DND-41 (cell line): ENCODE data around the gene SLC12A7.

Experiments
- ATAC-seq: fragments of 200-7000 bp; cut with Tn5 transposase; 3 replicates; pipeline ENCODE4 v1.9.1; 2021; ENCODE audit warnings: low read depth; ENCODE audit not compliant: insufficient read depth
- DNase-seq: peaks from one replicate; pipeline ENCODE4 v3.0.0-alpha.2; 2020
- H2AFZ ChIP-seq: 2 replicates; pipeline ENCODE4 v1.6.0; 2012; ENCODE audit warnings: low read depth, low read length
- H3K27ac ChIP-seq: 2 replicates; pipeline ENCODE4 v1.5.1; 2012; ENCODE audit warnings: low read length, inconsistent platforms
- H3K27me3 ChIP-seq: fragments of 200-600 bp; sonication (generic); 2 replicates; pipeline ENCODE4 v1.6.0; 2012; ENCODE audit warnings: low read length, mild to moderate bottlenecking, inconsistent platforms; ENCODE audit not compliant: insufficient read depth, poor library complexity
- H3K36me3 ChIP-seq: 2 replicates; pipeline ENCODE4 v1.5.1; 2012; ENCODE audit warnings: low read length, inconsistent platforms; ENCODE audit not compliant: insufficient read depth
- H3K4me1 ChIP-seq: 2 replicates; pipeline ENCODE4 v1.5.1; 2012; ENCODE audit warnings: mild to moderate bottlenecking, low read length; ENCODE audit not compliant: insufficient read depth
- H3K4me2 ChIP-seq: 2 replicates; pipeline ENCODE4 v1.6.0; 2012; ENCODE audit warnings: mild to moderate bottlenecking, moderate library complexity, low read length, inconsistent platforms; ENCODE audit not compliant: insufficient read depth
- H3K4me3 ChIP-seq, 2 experiments: fragments of 200-600 bp in 1 of 2; shearing (Covaris generic) in 1 of 2; 2 replicates each; pipeline ENCODE4 v1.5.1; 2012 to 2016; ENCODE audit warnings: inconsistent platforms in 2 of 2, low read length in 2 of 2, mild to moderate bottlenecking in 2 of 2, low read depth in 1 of 2, moderate library complexity in 1 of 2
- H3K79me2 ChIP-seq: 2 replicates; pipeline ENCODE4 v1.6.0; 2012; ENCODE audit warnings: low read length, inconsistent platforms; ENCODE audit not compliant: insufficient read depth
- H3K9ac ChIP-seq: 2 replicates; pipeline ENCODE4 v1.6.0; 2012; ENCODE audit warnings: low read depth, mild to moderate bottlenecking, inconsistent platforms, low read length, moderate library complexity
- H3K9me3 ChIP-seq: 2 replicates; pipeline ENCODE4 v1.5.1; 2012; ENCODE audit warnings: low read length, moderate library complexity, mild to moderate bottlenecking, inconsistent platforms; ENCODE audit not compliant: insufficient read depth, severe bottlenecking
- H4K20me1 ChIP-seq: 2 replicates; pipeline ENCODE4 v1.6.0; 2012; ENCODE audit warnings: low read length; ENCODE audit not compliant: insufficient read depth
- EZH2 ChIP-seq: IDR thresholded peaks from 3 replicates; pipeline ENCODE4 v1.6.1; 2012; ENCODE audit warnings: borderline replicate concordance, low read depth, mild to moderate bottlenecking, moderate library complexity, low read length, inconsistent platforms; ENCODE audit not compliant: severe bottlenecking
- TF ChIP-seq, protein P1 (sequence below): IDR thresholded peaks from 2 replicates; pipeline ENCODE4 v1.5.1; 2012; ENCODE audit warnings: borderline replicate concordance, low read length, moderate library complexity, mild to moderate bottlenecking; ENCODE audit not compliant: poor library complexity, severe bottlenecking; ENCODE audit errors: extremely low read depth

SLC12A7 gene

DNA sequence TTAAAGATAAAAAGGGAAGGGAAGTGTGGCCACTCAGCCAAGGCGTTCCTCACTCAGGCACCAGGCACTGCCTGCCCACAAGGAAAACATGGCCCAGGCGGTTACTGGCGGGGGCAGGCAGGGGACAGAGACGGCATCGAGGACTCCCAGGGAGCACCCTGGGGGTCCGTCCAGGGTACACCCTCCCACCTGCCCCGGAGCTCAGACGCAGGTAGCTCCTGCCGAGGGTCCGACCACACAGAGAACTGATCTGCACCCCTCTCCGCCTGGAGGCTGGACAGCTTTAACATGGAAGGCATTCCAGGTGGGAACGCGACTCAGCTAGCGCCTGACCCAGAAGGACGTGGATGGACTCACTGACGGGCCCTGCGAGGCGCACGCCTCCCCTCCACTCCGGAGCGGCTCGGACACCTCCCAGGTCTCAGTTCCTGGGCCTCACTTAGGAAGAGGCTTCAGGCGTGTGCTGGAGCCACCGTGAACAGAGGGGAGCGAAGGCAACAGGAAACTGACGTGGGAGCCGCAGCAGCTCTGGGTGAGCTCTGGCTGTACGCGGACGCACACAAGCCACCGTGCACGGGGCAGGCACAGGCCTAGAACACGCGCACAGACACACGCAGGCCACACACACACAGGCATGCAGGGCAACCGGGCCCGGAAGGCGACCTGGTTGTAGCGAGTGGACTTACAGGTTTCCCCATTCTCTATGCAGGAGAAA lies 55.8 kb downstream of the SLC12A7 start:
- no peak overlapping the region for H3K27ac ChIP-seq
- no peak overlapping the region for H3K9ac ChIP-seq
- H3K4me3 ChIP-seq = no peak overlapping the region
- peaks cover 4% of the 10 kb centered on the region for H4K20me1 ChIP-seq
- H3K27me3 ChIP-seq = no peaks in the 10 kb centered on the region
- TF ChIP-seq, protein P1, sequence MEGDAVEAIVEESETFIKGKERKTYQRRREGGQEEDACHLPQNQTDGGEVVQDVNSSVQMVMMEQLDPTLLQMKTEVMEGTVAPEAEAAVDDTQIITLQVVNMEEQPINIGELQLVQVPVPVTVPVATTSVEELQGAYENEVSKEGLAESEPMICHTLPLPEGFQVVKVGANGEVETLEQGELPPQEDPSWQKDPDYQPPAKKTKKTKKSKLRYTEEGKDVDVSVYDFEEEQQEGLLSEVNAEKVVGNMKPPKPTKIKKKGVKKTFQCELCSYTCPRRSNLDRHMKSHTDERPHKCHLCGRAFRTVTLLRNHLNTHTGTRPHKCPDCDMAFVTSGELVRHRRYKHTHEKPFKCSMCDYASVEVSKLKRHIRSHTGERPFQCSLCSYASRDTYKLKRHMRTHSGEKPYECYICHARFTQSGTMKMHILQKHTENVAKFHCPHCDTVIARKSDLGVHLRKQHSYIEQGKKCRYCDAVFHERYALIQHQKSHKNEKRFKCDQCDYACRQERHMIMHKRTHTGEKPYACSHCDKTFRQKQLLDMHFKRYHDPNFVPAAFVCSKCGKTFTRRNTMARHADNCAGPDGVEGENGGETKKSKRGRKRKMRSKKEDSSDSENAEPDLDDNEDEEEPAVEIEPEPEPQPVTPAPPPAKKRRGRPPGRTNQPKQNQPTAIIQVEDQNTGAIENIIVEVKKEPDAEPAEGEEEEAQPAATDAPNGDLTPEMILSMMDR = no peak
- TF ChIP-seq EZH2 = no peak
- DNase-seq = no peak
- H2AFZ ChIP-seq = no peak overlapping the region
- H3K79me2 ChIP-seq = no peaks in the 10 kb centered on the region
- H3K9me3 ChIP-seq = no peaks in the 10 kb centered on the region
- H3K4me1 ChIP-seq = no peaks in the 10 kb centered on the region
- ATAC-seq = no peak
- no peak overlapping the region for H3K4me2 ChIP-seq
- H3K36me3 ChIP-seq = no peaks in the 10 kb centered on the region

DNA sequence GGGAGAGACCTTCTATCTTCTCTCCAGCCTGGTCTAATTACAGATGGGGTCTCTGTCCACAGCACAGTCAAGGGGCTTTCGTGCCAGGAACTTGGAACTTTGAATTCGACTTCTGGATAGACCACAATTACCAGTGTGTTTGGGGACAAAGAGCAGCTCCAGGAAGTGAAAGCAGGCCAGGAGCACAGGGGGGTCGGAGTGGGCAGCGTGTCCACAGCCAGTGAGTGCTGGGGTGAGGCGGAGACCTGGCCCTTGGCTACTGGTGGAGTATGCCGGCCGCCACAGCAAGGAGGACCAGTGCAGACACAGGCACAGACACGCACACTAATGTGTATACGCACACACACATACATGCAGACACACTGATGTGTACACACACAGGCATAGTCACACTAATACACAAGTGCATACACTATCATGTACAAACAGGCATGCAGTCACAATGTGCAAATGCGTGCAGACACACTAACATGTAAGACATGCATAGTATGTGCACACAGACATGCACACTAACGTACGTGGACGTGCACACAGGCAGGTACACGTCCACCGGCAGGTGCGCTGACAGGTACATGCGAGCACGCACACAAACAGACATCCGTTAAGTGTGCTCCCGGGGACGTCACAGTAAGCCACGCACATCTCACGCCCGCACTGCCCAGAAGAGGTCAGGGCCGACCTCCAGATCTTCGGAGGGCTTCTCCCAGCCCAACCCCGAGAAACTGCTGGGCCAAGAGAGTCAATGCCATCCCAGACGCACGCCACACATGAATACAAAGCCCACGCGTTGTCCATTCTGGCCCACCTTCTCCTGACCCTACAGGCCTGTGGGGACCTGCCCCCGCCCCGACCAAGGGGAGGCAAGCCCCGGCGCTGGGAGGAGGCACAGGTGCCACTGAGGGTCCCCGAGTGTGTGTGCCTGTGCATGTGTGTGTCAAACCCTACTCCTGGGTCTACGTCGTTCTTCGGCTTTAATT lies 56.8 kb downstream of the SLC12A7 start:
- Histone ChIP-seq H3K27ac (no peak overlapping the region), H3K79me2 (no peaks in the 10 kb centered on the region), H3K36me3 (no peaks in the 10 kb centered on the region), H3K9me3 (no peaks in the 10 kb centered on the region), H3K4me3 (no peak overlapping the region), H3K4me2 (no peak overlapping the region), H2AFZ (no peak overlapping the region), H3K4me1 (no peaks in the 10 kb centered on the region), H3K9ac (no peak overlapping the region), H4K20me1 (peaks cover 4% of the 10 kb centered on the region), H3K27me3 (no peaks in the 10 kb centered on the region)
- ATAC-seq (no peak), DNase-seq (no peak)
- TF ChIP-seq EZH2 = no peak
- TF ChIP-seq, protein P1 = no peak

DNA sequence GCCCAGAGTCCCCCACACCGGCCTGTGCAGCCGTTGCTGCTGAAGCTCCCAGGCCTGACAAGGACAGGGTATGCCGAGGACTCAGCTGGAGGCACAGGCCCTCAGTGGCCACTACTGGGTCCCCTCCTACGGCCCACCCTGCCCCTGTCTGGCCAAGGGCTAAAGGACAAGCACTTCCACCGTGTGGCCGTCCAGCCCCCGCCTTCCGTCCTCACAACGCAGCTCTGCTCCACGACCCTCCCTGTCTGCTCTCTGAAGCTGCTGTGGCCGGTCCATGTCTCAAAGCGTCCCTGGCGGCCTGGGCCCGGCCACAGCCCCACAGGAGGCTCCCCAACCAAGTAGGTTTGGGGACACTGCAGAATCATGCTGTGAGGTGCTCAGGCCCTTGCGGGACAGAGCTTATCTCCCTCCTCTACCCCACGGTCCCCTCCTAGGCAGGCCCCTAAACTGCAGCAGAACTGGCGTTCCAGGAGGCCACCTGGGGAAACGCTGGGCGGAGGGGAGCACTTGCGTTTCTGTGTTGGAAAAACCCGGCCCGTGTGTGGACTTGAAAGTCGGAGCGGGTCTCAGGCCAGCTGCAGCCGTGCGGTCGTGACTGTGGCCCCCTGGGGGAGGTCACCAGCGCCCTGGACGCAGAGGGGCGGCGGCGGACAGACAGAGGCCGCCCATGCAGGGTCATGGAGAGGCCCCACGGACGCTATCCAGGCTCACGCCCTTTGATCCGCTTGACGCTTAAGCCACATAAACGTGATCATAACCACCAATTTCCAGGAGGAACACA lies 57.7 kb downstream of the SLC12A7 start:
- no peak for ATAC-seq
- Histone ChIP-seq H3K9me3 (no peaks in the 10 kb centered on the region), H3K4me2 (no peak overlapping the region), H2AFZ (no peak overlapping the region), H3K9ac (no peak overlapping the region), H3K36me3 (no peaks in the 10 kb centered on the region), H3K79me2 (no peaks in the 10 kb centered on the region), H3K27ac (no peak overlapping the region), H3K4me3 (no peak overlapping the region), H3K4me1 (no peaks in the 10 kb centered on the region), H4K20me1 (peaks cover 4% of the 10 kb centered on the region), H3K27me3 (no peaks in the 10 kb centered on the region)
- TF ChIP-seq, protein P1 = no peak
- no peak for TF ChIP-seq EZH2
- no peak for DNase-seq
